ENCODE measurements around the gene CLIC3.

Gene CLIC3

DNA sequence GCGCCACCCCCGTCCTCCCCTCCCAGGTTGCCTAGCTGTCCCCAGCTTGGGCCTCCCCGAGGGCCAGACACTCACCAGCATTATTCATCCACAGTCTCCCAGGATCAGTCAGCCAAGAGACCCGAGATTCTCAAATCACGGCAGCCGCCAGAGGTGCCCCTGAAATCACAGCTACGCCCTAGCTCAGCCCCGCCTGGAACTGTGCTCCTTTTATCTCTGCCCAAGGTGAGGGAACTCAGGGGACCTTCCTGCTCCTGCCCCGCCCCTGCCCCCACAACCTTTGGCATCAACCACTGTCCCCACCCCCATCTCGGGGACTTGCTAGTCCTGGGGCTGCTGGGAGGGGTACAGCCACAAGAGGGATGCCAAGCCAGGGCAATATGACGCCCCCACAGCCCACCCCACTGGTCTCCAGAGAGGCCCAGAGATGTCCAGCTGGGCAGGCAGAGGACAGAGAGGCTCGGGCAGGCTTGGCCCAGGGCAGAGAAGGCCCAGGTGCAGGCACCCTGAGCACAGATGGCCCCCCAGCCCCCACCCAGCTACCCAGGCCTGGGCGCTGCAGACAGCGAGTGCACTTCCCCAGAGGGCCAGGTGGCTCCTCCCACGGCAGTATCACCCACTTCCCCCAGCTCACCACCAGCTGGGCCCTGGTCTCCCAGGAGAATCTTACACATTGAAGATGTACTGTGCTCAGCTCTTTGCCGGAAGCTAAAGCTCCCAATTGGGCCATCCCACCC, 35.7 kb upstream of the CLIC3 start, which contains the start of gene FUT7:
FUT7 (minus strand) TSS at position 185 of the 737 bp plus-strand sequence; CDS start at position 88, 97 bp downstream.
- in situ Hi-C loops (cut with MboI; ENCODE audit: low sequenced_read_pairs): no loop called here

GRCh38 chr9:137030538-137031527, 34.5 kb upstream of the CLIC3 start:
- in situ Hi-C loops (cut with MboI; ENCODE audit: low sequenced_read_pairs): no loop called here

GRCh38 chr9:137030006-137030405, 33.6 kb upstream of the CLIC3 start:
- in situ Hi-C loops (cut with MboI; ENCODE audit: low sequenced_read_pairs): no loop called here

GRCh38 chr9:137029058-137029936, 32.9 kb upstream of the CLIC3 start:
- in situ Hi-C loops (cut with MboI; ENCODE audit: low sequenced_read_pairs): no loop called here

DNA sequence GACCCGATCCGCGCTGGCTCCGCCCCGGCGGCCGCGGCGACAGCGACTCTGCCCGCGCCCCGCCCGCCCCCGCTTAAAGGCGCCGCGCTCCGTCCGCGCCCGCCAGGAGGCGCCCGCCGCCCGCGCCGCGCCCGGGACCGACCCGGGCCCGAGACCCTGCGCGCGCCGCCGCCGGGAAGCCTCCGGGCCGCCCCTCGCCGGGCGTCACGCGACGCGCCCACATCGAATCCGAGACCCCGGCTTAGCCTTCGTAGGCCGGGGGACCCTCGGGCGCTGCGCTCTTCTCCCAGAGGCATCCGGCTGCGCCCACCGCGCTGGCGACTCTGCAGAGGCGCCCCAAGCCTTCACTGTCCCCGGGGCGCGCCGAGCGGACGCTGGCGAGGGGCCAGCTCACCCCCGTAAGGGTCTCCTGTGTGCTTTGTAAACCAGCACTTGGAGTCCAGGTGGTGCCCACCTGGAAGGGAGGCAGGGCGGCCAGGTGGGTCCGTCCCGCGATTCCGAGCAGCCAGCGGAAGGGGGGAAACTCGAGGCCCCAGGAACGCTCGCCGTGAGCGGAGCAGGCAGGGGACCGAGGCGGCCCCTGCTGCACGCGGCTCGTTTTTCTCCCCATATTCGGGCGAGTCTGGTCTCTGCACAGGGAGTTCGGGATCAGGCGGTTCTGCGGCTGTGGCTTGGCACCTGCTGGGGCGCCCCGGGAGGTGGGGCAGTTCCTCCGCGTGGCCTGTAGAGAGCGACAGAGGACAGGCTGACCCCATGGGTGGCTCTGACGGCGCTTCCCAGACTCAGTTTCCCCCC, 32.1 kb upstream of the CLIC3 start:
- in situ Hi-C loops (cut with MboI; ENCODE audit: low sequenced_read_pairs): no loop called here

- in situ Hi-C loops (cut with MboI; ENCODE audit: low sequenced_read_pairs): no loop called here
Measured at GRCh38 chr9:137027369-137028262, 31.2 kb upstream of the CLIC3 start, which contains the start of gene ABCA2. ABCA2 (minus strand) TSS chr9:137028237; CDS start chr9:137028140, 97 bp downstream.

GRCh38 chr9:137026828-137027227, 30.5 kb upstream of the CLIC3 start:
- in situ Hi-C loops (cut with MboI; ENCODE audit: low sequenced_read_pairs): no loop called here

DNA sequence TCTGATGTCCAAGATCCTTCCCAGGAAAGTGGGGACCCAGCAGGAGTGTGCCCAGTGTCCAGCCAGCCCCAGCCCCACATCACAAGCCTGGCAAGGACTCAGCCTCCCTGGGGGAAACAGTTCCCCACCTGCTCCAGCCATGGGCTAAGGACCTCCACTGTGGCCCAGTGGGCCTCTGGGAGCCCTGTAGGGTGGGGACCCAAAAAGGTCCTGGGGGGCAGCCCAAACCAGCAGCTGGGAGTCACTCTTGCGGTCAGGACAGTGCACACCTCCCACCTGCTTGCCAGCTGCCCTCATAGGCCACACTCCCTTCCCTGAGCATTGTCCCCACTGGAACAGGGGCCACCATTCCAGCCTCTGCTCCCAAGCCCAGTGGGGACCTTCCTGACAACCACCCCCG, 30.0 kb upstream of the CLIC3 start:
- in situ Hi-C loops (cut with MboI; ENCODE audit: low sequenced_read_pairs): no loop called here

DNA sequence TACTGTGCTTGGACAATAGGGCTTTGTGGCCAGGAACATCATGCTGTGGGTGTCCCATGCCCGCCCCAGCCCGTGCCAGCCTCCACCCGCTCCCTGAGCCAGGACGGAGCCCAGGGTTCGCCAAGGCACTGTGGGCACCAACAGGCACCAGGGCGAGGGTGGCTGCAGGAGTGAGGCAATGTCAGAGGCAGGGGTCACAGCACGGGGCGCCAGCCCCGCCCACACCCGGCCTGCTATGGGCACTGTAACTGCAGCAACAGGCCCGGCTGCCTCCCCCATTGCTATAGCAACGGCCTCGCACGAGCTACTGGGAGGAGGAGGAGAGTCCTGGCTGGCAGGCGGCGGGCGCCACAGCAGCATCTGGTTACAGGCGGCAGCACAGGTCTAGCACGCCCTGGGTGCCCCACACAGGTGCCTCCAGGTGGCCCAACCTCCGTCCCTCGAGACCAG, 29.2 kb upstream of the CLIC3 start:
- in situ Hi-C loops (cut with MboI; ENCODE audit: low sequenced_read_pairs): no loop called here

- in situ Hi-C loops (cut with MboI; ENCODE audit: low sequenced_read_pairs): no loop called here
Measured at GRCh38 chr9:137023583-137023991, 27.2 kb upstream of the CLIC3 start.

DNA sequence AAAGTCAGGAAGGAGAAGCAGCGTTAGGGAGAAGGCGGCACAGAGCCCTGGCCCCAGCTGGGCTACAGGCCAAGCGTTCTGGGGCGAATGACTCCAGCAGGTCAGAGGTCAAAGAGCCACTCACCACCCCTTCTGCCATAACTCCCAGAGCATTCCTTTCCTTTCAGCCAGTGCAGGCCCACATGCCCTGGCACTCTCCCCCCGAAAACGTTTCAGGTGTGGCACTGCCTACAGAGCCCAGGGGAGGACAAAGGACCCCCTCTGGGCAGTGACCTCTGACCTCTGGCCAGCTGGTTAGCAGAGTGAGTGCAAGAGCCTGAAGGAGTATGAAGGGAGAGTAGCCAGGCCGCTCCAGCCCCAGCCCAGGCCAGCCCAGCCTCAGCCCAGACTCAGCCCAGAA, 26.8 kb upstream of the CLIC3 start:
- in situ Hi-C loops (cut with MboI; ENCODE audit: low sequenced_read_pairs): no loop called here

GRCh38 chr9:137022662-137023008, 26.3 kb upstream of the CLIC3 start:
- in situ Hi-C loops (cut with MboI; ENCODE audit: low sequenced_read_pairs): no loop called here

DNA sequence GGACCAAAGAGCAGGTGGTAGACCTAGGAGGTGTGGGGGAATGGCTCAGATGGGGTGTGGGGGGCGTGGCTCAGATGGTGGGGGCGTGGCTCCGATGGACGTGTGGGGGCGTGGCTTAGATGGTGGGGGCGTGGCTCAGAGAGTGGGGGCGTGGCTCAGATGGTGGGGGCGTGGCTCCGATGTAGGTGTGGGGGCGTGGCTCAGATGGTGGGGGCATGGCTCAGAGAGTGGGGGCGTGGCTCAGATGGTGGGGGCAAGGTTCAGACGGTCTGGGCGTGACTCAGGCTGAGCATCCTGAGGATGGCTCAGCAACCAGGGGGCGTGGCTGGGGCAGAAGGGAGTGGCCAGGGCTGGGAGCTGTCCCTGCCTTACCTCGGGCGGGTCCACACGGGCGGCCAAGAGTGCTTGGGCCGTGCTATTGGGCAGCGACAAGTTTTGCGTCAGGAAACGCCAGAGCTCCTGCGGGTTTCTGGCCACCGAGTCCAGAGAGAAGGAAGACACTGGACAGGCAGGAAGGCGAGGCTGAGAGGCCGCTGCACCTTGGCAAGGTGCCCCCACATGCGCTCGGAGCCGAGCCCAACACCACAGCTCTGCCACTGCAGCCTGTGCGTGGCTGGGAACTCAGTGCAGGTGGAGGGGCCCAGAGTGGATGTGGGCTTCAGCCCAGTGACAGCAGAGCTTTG, 25.8 kb upstream of the CLIC3 start:
- in situ Hi-C loops (cut with MboI; ENCODE audit: low sequenced_read_pairs): no loop called here

- in situ Hi-C loops (cut with MboI; ENCODE audit: low sequenced_read_pairs): no loop called here
Measured at GRCh38 chr9:137021568-137021978, 25.2 kb upstream of the CLIC3 start.

DNA sequence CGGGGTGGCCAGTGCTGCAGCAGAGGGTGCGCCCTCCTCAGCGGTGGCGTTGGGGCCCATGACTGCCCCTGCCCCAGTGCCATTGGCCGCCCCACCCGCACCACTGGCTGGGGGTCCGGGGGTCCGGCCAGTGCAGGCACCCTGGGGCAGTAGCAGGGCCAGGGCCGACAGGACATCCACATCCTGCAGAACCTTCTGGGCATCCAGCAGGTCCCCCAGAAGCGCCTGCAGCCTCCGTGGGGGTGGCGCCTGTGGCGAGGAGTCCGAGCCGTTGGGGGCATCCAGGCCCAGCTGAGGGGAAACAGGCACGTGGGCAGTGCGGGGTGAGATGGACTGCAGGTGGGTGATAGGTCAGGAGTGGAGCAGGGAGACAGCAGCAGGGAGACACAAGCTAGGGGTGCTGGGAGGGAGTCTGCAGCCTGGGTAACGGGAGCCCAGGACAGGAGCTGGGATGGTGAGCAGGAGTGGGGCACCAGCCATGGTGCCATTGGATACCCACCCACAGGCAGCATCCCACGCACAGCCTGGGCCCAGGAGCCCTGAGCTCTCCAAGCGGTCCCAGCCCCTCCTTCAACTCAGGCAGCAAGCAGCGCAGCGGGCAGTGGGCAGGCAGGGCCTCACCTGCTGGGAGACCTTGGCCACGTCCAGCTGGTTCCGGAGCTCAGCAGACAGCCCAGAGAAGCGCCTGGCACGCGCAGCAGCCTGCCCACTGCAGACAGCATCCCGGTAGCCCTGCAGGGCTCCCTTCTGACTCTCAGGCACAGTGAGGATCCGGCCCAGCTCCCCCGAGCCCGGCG, 24.6 kb upstream of the CLIC3 start:
- in situ Hi-C loops (cut with MboI; ENCODE audit: low sequenced_read_pairs): no loop called here

GRCh38 chr9:137019891-137020683, 23.7 kb upstream of the CLIC3 start:
- in situ Hi-C loops (cut with MboI; ENCODE audit: low sequenced_read_pairs): no loop called here

Measured in hTERT RPE-1 (cell line).